ENCODE measurements around the gene MAP3K7. TPM values are rescaled to one million over a fixed set of nuclear protein-coding genes. Genes with fewer than 3 reads are reported as not detected.

Gene MAP3K7
- total RNA-seq, 1 donor from 2014 or later, result 20.6 TPM

DNA sequence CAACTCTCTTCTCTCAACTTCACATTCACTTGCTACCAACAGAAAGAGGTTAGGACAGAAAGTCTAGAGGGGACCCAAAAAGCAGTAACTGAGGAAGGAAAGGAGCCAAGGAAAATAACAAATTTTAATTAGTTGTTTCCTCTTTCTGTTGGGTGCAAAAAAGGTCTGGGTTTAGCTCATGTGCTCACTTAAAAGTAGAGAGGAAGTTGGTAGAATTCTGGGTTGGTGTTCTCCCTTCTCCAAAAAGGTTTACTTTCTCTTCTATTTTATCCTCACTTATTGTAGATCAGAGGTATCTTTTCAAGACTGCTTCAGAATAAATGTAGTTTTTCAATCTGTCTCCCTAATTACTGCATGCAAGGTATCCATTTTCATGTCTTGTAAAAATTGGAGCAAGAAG is 42.8 kb downstream of the MAP3K7 start:
- no peaks in the 10 kb centered on the region for H3K27me3 ChIP-seq (ENCODE audit: low read depth)
- H3K4me1 ChIP-seq, result peaks cover 4% of the 10 kb centered on the region
- H3K36me3 ChIP-seq, result peaks cover 79% of the 10 kb centered on the region
- H3K27ac ChIP-seq (replicated peaks), result no peak overlapping the region
- intact Hi-C loops (cut with micrococcal nuclease), result no loop called here
- no peak for TF ChIP-seq CTCF (IDR thresholded peaks at IDR 0.05; ENCODE audit: borderline replicate concordance)
- no peak overlapping the region for H3K4me3 ChIP-seq
- no peak for DNase-seq
- H3K9me3 ChIP-seq (replicated peaks), result no peaks in the 10 kb centered on the region

DNA sequence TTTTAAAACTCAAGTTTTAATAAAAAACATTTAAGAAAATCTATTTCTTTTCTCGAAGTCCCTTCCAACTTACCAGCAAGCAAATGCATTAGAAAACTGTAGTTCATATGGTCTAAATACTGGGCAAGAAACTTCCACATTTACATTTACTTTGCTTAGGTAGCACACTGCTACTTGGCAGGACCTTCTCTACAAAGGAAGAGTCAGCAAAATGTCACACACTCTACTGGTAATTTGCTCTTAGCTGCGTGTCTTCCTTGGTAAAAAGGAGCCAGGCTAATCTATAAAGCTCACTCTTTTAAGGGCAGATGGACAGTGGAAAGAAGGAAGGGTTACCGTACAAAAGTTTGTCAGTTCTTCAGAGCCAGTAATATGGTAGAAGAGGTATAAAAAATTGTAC is 45.7 kb downstream of the MAP3K7 start:
- DNase-seq, result no peak
- Histone ChIP-seq H3K9me3 (replicated peaks) (no peaks in the 10 kb centered on the region), H3K27me3 (ENCODE audit: low read depth) (no peaks in the 10 kb centered on the region), H3K4me1 (peaks cover 33% of the 10 kb centered on the region), H3K36me3 (peaks cover 52% of the 10 kb centered on the region), H3K4me3 (no peak overlapping the region), H3K27ac (replicated peaks) (no peak overlapping the region)
- intact Hi-C loops (cut with micrococcal nuclease), result no loop called here
- TF ChIP-seq CTCF (IDR thresholded peaks at IDR 0.05; ENCODE audit: borderline replicate concordance), result no peak

DNA sequence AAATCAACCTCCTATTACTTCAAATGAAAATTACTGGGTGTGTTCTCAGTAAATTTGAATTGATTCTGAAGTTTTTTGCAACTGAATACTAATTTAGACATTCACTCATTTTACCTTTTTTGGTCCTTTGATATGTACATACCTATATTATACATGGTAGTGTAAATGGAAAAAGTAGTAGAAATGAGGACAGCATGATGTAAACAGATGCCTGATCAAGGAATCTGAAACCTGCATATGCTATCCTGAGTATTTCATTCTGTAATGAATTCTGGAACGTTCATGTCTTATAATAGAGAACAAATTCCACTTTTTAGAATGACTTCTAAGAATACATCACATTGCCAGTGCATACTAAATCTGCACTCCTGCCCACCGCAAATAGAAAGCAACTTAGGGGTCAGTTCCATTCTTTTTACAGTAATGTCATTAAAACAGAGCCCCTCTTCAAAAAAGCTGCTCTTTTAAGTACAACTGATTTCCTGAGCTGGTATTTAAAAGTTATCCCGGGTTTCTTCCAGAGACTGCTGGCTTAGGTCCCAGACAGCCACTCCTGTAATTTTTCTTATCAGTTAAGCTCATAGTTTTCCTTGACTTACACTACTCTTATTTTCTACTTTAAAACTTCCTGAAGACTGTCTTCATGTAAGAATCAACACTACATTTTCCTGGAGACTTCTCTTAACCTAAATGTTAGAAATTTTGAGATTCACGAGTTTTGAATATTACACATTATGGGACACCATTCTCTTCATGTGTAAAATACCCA is 48.4 kb downstream of the MAP3K7 start:
- Histone ChIP-seq H3K4me3 (no peak overlapping the region), H3K27me3 (ENCODE audit: low read depth) (no peaks in the 10 kb centered on the region), H3K9me3 (replicated peaks) (no peaks in the 10 kb centered on the region), H3K36me3 (peaks cover 34% of the 10 kb centered on the region), H3K4me1 (peaks cover 39% of the 10 kb centered on the region), H3K27ac (replicated peaks) (peak overlapping the region; percentile 58)
- TF ChIP-seq CTCF (IDR thresholded peaks at IDR 0.05; ENCODE audit: borderline replicate concordance), result no peak
- DNase-seq, result no peak
- intact Hi-C loops (cut with micrococcal nuclease), result no loop called here

DNA sequence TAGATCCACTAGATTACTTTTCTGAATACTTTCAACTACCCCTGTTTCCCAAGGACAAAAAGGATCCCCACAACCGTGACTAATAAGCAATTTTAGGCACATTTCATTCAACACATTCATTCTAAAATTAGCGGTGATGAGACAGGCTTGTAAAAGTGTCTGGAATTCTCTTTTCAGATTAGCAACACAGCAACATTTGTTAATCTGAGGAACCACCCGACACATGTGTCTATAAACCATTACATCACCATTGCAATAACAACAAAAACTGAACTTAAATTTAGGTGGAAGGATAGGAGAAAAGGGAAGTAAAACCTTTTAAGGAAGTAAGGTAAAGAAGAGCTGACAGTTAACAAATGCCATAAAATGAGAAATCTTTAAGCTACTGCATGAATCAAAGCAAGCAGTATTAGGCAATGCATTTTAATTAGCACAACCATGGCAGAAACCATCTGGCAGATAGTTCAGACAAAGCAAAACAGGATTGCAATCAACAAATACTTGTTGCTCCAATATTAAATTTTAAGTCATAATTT is 49.1 kb downstream of the MAP3K7 start:
- H3K27ac ChIP-seq (replicated peaks), result peak overlapping the region; percentile 58
- no peak for DNase-seq
- peaks cover 29% of the 10 kb centered on the region for H3K36me3 ChIP-seq
- intact Hi-C loops (cut with micrococcal nuclease), result no loop called here
- H3K27me3 ChIP-seq (ENCODE audit: low read depth), result no peaks in the 10 kb centered on the region
- no peaks in the 10 kb centered on the region for H3K9me3 ChIP-seq (replicated peaks)
- no peak overlapping the region for H3K4me3 ChIP-seq
- TF ChIP-seq CTCF (IDR thresholded peaks at IDR 0.05; ENCODE audit: borderline replicate concordance), result no peak
- H3K4me1 ChIP-seq, result peaks cover 44% of the 10 kb centered on the region

- DNase-seq, result no peak
- H3K27ac ChIP-seq (replicated peaks), result peak overlapping the region; percentile 58
- intact Hi-C loops (cut with micrococcal nuclease), result no loop called here
- H3K4me3 ChIP-seq, result no peak overlapping the region
- peaks cover 22% of the 10 kb centered on the region for H3K36me3 ChIP-seq
- H3K9me3 ChIP-seq (replicated peaks), result no peaks in the 10 kb centered on the region
- peaks cover 47% of the 10 kb centered on the region for H3K4me1 ChIP-seq
- H3K27me3 ChIP-seq (ENCODE audit: low read depth), result no peaks in the 10 kb centered on the region
- TF ChIP-seq CTCF (IDR thresholded peaks at IDR 0.05; ENCODE audit: borderline replicate concordance), result no peak
These were observed 49.8 kb downstream of the MAP3K7 start for GRCh38 chr6:90537027-90537426.
